OCI-LY1 (cell line): ENCODE measurements around the gene RNF207.

Experiments used
- H2AFZ ChIP-seq: fragments of 200-600 bp; sonication (generic), shearing (Covaris generic); 2 replicates; pipeline ENCODE4 v1.6.0; 2014; ENCODE audit warnings: antibody characterized with exemption, mild to moderate bottlenecking, low read length
- H3F3A ChIP-seq: fragments of 200-600 bp; sonication (generic), shearing (Covaris generic); 2 replicates; pipeline ENCODE4 v1.6.0; 2014; ENCODE audit warnings: mild to moderate bottlenecking, antibody characterized with exemption, low read length, moderate library complexity; ENCODE audit not compliant: insufficient read depth
- H3K27ac ChIP-seq: fragments of 200-600 bp; sonication (generic); 2 replicates; pipeline ENCODE4 v1.5.1; 2014; ENCODE audit warnings: low read length, mixed run types, mild to moderate bottlenecking, low read depth; ENCODE audit not compliant: poor library complexity, severe bottlenecking
- H3K27me3 ChIP-seq: fragments of 200-600 bp; sonication (generic); 2 replicates; pipeline ENCODE4 v1.6.0; 2014; ENCODE audit warnings: antibody characterized with exemption, mild to moderate bottlenecking, low read length, moderate library complexity; ENCODE audit not compliant: insufficient read depth
- H3K36me3 ChIP-seq: fragments of 200-600 bp; sonication (generic); 2 replicates; pipeline ENCODE4 v1.6.1; 2014; ENCODE audit warnings: mild to moderate bottlenecking, antibody characterized with exemption, low read length, moderate library complexity, mixed read lengths; ENCODE audit not compliant: insufficient read depth
- H3K4me1 ChIP-seq: fragments of 200-600 bp; sonication (generic); 2 replicates; pipeline ENCODE4 v1.5.1; 2014; ENCODE audit warnings: mild to moderate bottlenecking, low read length, moderate library complexity; ENCODE audit not compliant: insufficient read depth, severe bottlenecking
- H3K4me2 ChIP-seq: fragments of 200-600 bp; sonication (generic), shearing (Covaris generic); 2 replicates; pipeline ENCODE4 v1.6.1; 2014; ENCODE audit warnings: low read length
- H3K4me3 ChIP-seq: fragments of 200-600 bp; sonication (generic); 2 replicates; pipeline ENCODE4 v1.5.1; 2014; ENCODE audit warnings: low read length, low read depth, mild to moderate bottlenecking, mixed read lengths; ENCODE audit not compliant: poor library complexity, severe bottlenecking
- H3K79me2 ChIP-seq: fragments of 200-600 bp; shearing (Covaris generic); 2 replicates; pipeline ENCODE4 v1.6.1; 2016; ENCODE audit warnings: mixed run types, low read length, mixed read lengths; ENCODE audit not compliant: insufficient read depth
- H3K9ac ChIP-seq: fragments of 200-600 bp; sonication (generic), shearing (Covaris generic); 2 replicates; pipeline ENCODE4 v1.6.1; 2014; ENCODE audit warnings: mild to moderate bottlenecking, low read length, mixed read lengths
- H3K9me2 ChIP-seq: fragments of 200-600 bp; sonication (generic), shearing (Covaris generic); 2 replicates; pipeline ENCODE4 v1.6.1; 2014; ENCODE audit warnings: low read depth, mild to moderate bottlenecking, low read length, mixed read lengths
- H3K9me3 ChIP-seq: fragments of 200-600 bp; shearing (Covaris generic); 2 replicates; pipeline ENCODE4 v1.6.1; 2014; ENCODE audit warnings: low read length, mixed read lengths
- H4K20me1 ChIP-seq: fragments of 200-600 bp; sonication (generic), shearing (Covaris generic); 2 replicates; pipeline ENCODE4 v1.6.0; 2016; ENCODE audit warnings: mild to moderate bottlenecking, low read length; ENCODE audit not compliant: insufficient read depth
- EZH2 ChIP-seq: fragments of 200-600 bp; sonication (generic), shearing (Covaris generic); IDR thresholded peaks from 2 replicates; pipeline ENCODE4 v1.8.0; 2017; ENCODE audit warnings: borderline replicate concordance, mixed run types, mild to moderate bottlenecking, antibody characterized with exemption, low read length, moderate library complexity, mixed read lengths
- TF ChIP-seq, protein P1 (sequence below): fragments of 200-600 bp; sonication (generic), shearing (Covaris generic); IDR thresholded peaks from 2 replicates; pipeline ENCODE4 v1.5.1; 2017; ENCODE audit warnings: mild to moderate bottlenecking, antibody characterized with exemption, low read length, moderate library complexity, mixed read lengths

RNF207 gene

GRCh38 chr1:6249739-6250689, 44.1 kb downstream of the RNF207 start:
- H4K20me1 ChIP-seq, result no peaks in the 10 kb centered on the region
- H3K4me2 ChIP-seq, result no peak overlapping the region

GRCh38 chr1:6251233-6251632, 45.3 kb downstream of the RNF207 start:
- H3K9me2 ChIP-seq, result no peaks in the 10 kb centered on the region
- TF ChIP-seq EZH2, result no peak
- TF ChIP-seq, protein P1, sequence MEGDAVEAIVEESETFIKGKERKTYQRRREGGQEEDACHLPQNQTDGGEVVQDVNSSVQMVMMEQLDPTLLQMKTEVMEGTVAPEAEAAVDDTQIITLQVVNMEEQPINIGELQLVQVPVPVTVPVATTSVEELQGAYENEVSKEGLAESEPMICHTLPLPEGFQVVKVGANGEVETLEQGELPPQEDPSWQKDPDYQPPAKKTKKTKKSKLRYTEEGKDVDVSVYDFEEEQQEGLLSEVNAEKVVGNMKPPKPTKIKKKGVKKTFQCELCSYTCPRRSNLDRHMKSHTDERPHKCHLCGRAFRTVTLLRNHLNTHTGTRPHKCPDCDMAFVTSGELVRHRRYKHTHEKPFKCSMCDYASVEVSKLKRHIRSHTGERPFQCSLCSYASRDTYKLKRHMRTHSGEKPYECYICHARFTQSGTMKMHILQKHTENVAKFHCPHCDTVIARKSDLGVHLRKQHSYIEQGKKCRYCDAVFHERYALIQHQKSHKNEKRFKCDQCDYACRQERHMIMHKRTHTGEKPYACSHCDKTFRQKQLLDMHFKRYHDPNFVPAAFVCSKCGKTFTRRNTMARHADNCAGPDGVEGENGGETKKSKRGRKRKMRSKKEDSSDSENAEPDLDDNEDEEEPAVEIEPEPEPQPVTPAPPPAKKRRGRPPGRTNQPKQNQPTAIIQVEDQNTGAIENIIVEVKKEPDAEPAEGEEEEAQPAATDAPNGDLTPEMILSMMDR, result no peak
- H3K27ac ChIP-seq, result no peak overlapping the region
- H3K9ac ChIP-seq, result no peak overlapping the region
- no peaks in the 10 kb centered on the region for H4K20me1 ChIP-seq
- H2AFZ ChIP-seq, result no peak overlapping the region
- H3K27me3 ChIP-seq, result 0 out of 2 replicates have a peak, but pooled peaks cover 4% of the 10 kb centered on the region
- no peak overlapping the region for H3K4me3 ChIP-seq
- no peaks in the 10 kb centered on the region for H3K9me3 ChIP-seq
- no peaks in the 10 kb centered on the region for H3F3A ChIP-seq
- no peaks in the 10 kb centered on the region for H3K36me3 ChIP-seq
- H3K4me1 ChIP-seq, result no peaks in the 10 kb centered on the region
- H3K79me2 ChIP-seq, result no peaks in the 10 kb centered on the region
- H3K4me2 ChIP-seq, result no peak overlapping the region

More at GRCh38 chr1:6249739-6250689, 44.1 kb downstream of the RNF207 start:
- H3K36me3 ChIP-seq, result no peaks in the 10 kb centered on the region
- H3K27me3 ChIP-seq, result 0 out of 2 replicates have a peak, but pooled peaks cover 4% of the 10 kb centered on the region
- peaks cover 10% of the 10 kb centered on the region for H3K4me1 ChIP-seq
- H3K9me3 ChIP-seq, result no peaks in the 10 kb centered on the region
- H2AFZ ChIP-seq, result no peak overlapping the region
- no peaks in the 10 kb centered on the region for H3K79me2 ChIP-seq
- H3K4me3 ChIP-seq, result no peak overlapping the region
- no peaks in the 10 kb centered on the region for H3F3A ChIP-seq
- no peaks in the 10 kb centered on the region for H3K9me2 ChIP-seq
- TF ChIP-seq, protein P1, result no peak
- no peak for TF ChIP-seq EZH2
- H3K27ac ChIP-seq, result no peak overlapping the region
- no peak overlapping the region for H3K9ac ChIP-seq

DNA sequence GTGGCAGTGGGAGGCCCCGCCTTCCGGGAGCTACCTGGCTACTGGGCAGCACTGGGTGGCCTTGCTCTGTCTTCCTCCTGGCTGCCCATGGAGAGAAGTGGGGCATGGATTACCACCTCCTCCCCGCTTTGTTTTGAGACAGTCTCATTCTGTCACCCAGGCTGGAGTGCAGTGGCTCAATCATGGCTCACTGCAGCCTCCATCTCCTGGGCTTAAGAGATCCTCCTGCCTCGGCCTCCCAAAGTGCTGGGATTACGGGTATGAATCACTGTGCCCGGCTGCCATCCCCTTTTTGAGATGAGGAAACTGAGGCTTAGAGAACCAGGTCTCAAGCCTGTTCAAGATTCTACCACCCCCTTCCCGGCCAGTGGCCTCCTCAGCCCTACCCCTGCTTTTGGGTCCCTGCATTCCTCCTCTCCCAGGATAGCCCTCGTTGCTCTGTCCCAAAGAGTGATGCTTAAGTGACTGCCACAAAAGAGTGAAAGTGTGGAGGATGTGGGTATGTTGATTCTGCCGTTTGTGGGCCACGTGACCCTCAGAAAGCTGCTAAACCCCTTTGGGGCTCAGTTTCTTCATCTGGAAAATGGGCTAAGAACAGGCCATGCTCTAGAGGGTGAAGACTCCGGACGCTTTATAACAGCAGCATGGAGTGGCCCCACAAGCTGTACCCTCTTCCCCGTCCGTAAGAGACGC, 45.9 kb downstream of the RNF207 start:
- H2AFZ ChIP-seq, result no peak overlapping the region
- H3K4me1 ChIP-seq, result no peaks in the 10 kb centered on the region
- no peak overlapping the region for H3K4me2 ChIP-seq
- H4K20me1 ChIP-seq, result no peaks in the 10 kb centered on the region
- no peaks in the 10 kb centered on the region for H3F3A ChIP-seq
- H3K9me3 ChIP-seq, result no peaks in the 10 kb centered on the region
- no peaks in the 10 kb centered on the region for H3K79me2 ChIP-seq
- no peak overlapping the region for H3K27ac ChIP-seq
- no peak for TF ChIP-seq EZH2
- TF ChIP-seq, protein P1, result no peak
- H3K27me3 ChIP-seq, result 0 out of 2 replicates have a peak, but pooled peaks cover 4% of the 10 kb centered on the region
- H3K4me3 ChIP-seq, result no peak overlapping the region
- H3K36me3 ChIP-seq, result no peaks in the 10 kb centered on the region
- H3K9me2 ChIP-seq, result no peaks in the 10 kb centered on the region
- H3K9ac ChIP-seq, result no peak overlapping the region
